HCT116 (cell line): ENCODE measurements around the gene CCL1.

ENCODE experiments used
- CEBPB ChIP-seq: IDR thresholded peaks from 2 replicates; pipeline ENCODE4 v1.6.1; 2012; ENCODE audit warnings: low read depth
- EZH2 ChIP-seq: fragments of 200-600 bp; sonication (generic); IDR thresholded peaks from 2 replicates; pipeline ENCODE4 v1.6.1; 2017; ENCODE audit warnings: antibody characterized with exemption, mixed run types
- POLR2A ChIP-seq: IDR thresholded peaks from 2 replicates; pipeline ENCODE4 v1.7.0; 2011; ENCODE audit warnings: borderline replicate concordance; ENCODE audit not compliant: insufficient read depth, insufficient read length; ENCODE audit errors: extremely low read depth
- POLR2AphosphoS5 ChIP-seq: IDR thresholded peaks from 2 replicates; pipeline ENCODE4 v1.6.1; 2011; ENCODE audit warnings: mild to moderate bottlenecking, low read depth, low read length, moderate library complexity
- TCF7L2 ChIP-seq: IDR thresholded peaks from 2 replicates; pipeline ENCODE4 v1.7.0; 2011; ENCODE audit warnings: borderline replicate concordance, inconsistent platforms; ENCODE audit not compliant: insufficient read depth, insufficient read length; ENCODE audit errors: extremely low read depth
- TF ChIP-seq, protein P1 (sequence below), 3 experiments: fragments of 200-600 bp in 1 of 3; sonication (generic) in 1 of 3; IDR thresholded peaks in 2 of 3; conservative IDR thresholded peaks in 1 of 3; 2 replicates each; pipeline ENCODE4 v1.5.1; 2012 to 2017; ENCODE audit warnings: low read depth in 2 of 3, low read length in 2 of 3, antibody characterized with exemption in 1 of 3, borderline replicate concordance in 1 of 3, control low read depth in 1 of 3, mild to moderate bottlenecking in 1 of 3, mixed read lengths in 1 of 3, mixed run types in 1 of 3, moderate library complexity in 1 of 3; ENCODE audit not compliant: insufficient read depth in 1 of 3

DNA sequence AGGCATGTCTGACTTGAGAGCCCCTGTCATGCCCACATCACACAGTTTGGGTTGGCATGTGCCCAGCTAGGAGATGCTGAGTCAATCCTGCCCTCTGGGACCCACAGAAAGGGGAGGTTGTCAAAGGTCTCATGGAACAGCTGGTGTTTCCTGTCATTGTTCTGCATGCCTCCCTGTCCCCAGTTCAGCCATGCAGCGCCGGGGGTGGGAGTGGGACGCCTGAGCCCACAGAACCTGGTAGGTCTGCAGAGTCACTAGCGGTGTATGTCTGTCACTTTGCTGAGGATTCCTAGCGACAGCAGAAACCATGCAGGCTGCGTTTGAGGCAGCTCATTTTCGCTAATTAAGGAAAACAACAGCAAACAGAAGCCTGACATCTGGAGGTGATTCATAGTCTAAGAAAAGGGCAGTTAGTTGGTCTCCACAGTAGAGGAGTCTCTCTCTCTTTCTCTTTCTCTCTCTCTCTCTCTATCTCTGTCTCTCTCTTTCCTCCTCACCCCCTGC is 19.6 kb upstream of the CCL1 start:
- no peak for TF ChIP-seq EZH2
- TF ChIP-seq, protein P1, sequence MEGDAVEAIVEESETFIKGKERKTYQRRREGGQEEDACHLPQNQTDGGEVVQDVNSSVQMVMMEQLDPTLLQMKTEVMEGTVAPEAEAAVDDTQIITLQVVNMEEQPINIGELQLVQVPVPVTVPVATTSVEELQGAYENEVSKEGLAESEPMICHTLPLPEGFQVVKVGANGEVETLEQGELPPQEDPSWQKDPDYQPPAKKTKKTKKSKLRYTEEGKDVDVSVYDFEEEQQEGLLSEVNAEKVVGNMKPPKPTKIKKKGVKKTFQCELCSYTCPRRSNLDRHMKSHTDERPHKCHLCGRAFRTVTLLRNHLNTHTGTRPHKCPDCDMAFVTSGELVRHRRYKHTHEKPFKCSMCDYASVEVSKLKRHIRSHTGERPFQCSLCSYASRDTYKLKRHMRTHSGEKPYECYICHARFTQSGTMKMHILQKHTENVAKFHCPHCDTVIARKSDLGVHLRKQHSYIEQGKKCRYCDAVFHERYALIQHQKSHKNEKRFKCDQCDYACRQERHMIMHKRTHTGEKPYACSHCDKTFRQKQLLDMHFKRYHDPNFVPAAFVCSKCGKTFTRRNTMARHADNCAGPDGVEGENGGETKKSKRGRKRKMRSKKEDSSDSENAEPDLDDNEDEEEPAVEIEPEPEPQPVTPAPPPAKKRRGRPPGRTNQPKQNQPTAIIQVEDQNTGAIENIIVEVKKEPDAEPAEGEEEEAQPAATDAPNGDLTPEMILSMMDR (IDR thresholded peaks at IDR 0.05 in 2 of 3, conservative IDR thresholded peaks at IDR 0.05 in 1 of 3; ENCODE audit: borderline replicate concordance in 1 of 3, insufficient read depth in 1 of 3, low read depth in 2 of 3, low read length in 2 of 3): no peak
- TF ChIP-seq TCF7L2: no peak
- TF ChIP-seq POLR2AphosphoS5: no peak
- no peak for TF ChIP-seq POLR2A
- TF ChIP-seq CEBPB: no peak
